D721Med (cell line): ENCODE results near the gene UBE2Q2.
"Not testable (repeated sequence)": the region's sequence is repeated elsewhere in the genome, so short reads cannot be mapped to it uniquely, and the experiment has no call there.

Source experiments
- DNase-seq: peaks from one replicate; pipeline ENCODE4 v3.0.0; 2011; ENCODE audit warnings: low spot score; ENCODE audit not compliant: insufficient read length
- FAIRE-seq: peaks from 2 replicates; lab custom pipeline; 2011; peaks lifted over from hg19 to GRCh38; lab: Jason Lieb, UNC
- TF ChIP-seq, protein P1 (sequence below): IDR thresholded peaks from 2 replicates; pipeline ENCODE4 v1.5.1; 2012; ENCODE audit warnings: mild to moderate bottlenecking, control low read depth; ENCODE audit not compliant: insufficient read depth; ENCODE audit errors: missing control alignments

The UBE2Q2 gene

DNA sequence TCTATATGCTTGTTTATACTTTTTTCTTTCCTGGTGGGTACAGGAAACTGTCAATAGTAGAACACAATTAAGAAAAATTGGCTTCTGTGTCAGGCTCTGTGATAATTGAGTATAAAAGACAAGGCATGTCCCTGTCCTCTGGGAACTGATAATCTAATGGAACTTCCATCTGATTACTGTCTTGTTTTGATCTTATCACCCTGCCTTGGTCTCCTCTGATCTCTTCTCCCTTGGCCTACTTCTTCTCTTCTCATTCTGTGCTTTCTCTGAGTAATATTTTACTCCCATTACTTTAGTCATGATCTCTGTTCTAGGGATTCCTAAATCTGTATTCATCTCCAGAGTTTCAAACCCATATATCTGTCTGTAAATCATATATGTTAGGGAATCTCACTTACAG lies 14.6 kb downstream of the UBE2Q2 start:
- TF ChIP-seq, protein P1, sequence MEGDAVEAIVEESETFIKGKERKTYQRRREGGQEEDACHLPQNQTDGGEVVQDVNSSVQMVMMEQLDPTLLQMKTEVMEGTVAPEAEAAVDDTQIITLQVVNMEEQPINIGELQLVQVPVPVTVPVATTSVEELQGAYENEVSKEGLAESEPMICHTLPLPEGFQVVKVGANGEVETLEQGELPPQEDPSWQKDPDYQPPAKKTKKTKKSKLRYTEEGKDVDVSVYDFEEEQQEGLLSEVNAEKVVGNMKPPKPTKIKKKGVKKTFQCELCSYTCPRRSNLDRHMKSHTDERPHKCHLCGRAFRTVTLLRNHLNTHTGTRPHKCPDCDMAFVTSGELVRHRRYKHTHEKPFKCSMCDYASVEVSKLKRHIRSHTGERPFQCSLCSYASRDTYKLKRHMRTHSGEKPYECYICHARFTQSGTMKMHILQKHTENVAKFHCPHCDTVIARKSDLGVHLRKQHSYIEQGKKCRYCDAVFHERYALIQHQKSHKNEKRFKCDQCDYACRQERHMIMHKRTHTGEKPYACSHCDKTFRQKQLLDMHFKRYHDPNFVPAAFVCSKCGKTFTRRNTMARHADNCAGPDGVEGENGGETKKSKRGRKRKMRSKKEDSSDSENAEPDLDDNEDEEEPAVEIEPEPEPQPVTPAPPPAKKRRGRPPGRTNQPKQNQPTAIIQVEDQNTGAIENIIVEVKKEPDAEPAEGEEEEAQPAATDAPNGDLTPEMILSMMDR = no peak
- DNase-seq (no peak), FAIRE-seq (no peak)

DNA sequence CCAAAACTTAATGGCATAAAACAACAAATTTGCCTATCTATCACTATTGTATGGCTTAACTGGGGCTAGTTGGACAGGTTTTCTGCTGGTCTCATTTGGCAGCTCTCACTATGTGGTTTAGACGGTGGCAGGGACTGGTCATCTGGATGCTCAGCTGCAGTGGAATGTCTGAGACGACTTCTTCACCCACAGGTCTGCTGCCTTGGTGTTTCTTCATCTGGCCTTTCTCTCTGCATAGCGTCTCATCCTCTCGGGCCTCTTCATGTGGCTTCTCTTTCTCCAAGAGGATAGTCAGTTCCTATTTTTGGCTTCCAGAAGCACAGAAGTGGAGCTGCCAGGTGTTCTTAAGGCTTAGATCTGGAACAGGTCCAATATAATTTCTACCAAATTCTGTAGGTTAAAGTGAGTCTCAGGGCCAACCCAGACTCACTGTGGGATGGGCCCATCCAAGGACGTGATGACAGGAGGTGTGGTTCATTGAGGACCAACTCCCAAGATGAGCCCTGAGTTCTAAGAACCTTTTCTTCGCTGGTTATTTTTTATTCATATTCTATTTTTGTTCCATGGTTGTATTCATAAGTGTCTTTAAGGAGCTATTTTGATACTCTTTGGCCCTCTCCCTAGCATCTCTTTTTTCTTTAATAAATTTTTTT lies 18.6 kb downstream of the UBE2Q2 start:
- FAIRE-seq (no peak), DNase-seq (no peak)
- TF ChIP-seq, protein P1 = no peak

DNA sequence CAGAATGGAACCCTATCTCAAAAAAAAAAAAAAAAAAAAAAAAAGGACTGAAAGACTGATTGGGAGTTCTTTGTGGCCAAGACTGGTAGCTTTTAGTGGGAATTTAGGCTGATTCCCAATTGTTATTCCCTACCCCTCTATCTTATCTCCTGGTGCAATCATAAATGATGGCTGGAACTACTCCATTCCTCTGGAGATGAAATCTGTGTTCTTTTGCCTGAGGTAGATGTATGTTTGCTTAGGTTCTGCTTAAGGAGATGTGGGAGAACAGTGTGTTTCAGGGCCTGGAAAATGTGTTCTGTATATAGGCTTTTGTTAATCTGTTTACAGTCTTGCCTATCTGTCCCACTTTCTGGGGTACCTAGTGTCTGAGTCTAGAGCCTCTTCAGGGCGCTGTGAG lies 19.5 kb downstream of the UBE2Q2 start:
- DNase-seq = no peak
- TF ChIP-seq, protein P1 = no peak
- FAIRE-seq = no peak

DNA sequence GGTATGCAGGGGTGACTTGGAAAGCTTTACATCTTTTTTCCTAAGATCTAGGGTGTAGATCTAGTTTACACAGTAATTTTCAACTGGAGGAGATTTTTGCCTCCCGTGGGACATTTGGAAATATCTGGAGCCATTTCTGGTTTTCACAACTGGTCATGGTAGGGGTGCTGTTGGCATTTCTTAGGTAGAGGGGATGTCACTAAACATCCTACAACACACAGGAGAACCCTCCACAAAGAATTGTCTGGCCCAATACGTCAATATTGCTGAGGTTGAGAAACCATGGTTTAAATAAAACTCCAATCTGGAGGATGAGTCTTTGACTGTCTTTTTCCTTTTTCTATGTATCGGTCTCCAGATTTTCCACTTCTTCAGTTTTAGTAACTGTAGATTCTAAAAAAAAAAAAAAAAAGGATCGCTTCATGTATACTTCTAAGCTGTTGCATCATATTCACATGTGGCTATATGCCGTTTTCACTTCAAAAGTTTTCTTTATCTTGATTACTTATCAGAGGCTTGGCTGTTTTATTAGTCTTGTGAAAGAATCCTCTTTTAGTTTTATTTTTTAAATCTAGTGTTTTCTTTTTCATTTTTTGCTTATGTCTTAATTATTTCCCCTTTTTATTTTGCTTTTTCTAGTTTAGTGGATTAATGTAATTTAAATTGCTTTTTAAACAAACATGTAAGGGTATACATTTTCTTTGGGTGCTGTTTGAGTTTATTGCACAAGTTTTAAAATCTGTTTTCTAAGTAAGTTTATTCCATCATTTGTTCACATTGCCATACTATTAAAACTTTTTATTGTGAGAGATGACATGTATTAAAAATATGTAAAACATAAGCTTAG lies 21.2 kb downstream of the UBE2Q2 start:
- FAIRE-seq (no peak), DNase-seq (no peak)
- TF ChIP-seq, protein P1 = no peak

DNA sequence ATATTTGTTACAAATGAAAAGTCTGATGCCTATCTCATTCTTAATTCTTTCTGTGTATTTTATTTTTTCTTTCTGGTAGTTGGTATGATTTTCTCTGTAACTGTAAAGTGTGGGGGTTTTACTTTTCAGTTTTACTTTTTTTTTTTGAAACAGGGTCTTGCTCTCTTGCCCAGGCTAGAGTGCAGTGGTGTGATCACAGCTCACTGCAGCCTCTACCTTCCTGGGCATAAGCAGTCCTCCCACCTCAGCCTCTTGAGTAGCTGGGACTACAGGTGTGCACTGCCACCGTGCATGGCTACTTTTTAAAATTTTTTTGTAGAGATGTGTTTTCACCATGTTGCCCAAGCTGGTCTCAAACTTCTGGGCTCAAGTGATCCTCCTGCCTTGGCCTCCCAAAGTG lies 22.8 kb downstream of the UBE2Q2 start:
- not testable (repeated sequence) for FAIRE-seq, DNase-seq

DNA sequence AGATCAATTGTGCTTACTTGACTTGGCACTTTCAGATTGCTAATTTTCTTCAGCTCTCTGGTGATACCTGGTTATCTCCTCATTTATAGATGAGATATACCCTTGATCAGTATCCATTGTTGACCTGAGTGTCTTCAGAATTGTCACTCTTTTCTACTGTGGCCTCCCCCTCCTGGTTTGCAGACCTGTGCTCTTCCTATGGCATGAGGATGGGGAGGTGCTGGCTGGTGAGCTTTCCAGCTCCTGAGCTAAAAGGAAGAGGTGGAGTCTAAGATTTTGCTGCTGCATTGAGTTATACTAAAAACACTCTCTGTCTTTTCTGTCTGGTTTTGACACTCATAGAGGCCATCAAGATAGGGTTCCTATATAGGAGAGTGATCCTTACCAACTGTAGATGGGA lies 23.7 kb downstream of the UBE2Q2 start:
- FAIRE-seq = no peak
- TF ChIP-seq, protein P1 = no peak

DNA sequence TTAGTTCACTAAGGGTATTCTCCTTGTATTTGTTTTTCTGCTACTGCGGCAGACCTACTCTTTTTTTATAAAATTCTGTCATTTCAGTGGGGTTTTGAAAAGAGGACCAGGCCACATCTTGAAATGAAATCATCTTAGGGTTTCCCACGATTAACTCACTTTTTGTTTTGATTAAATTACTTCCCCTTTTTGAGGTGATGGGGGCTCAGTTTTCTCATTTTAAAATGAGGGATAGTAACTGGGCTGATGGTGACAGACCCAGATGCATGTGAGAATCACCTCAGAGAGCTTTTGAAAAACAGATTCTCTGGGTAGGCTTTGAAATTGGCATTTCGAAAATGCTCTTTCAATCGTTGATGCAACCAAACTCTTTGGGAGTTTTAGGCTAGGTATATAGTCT lies 24.2 kb downstream of the UBE2Q2 start:
- DNase-seq (no peak), FAIRE-seq (no peak)
- TF ChIP-seq, protein P1 = no peak

More for the DNA sequence above, 23.7 kb downstream of the UBE2Q2 start:
- no peak for DNase-seq
